HL-60 (cell line): ENCODE measurements around the gene MAD1L1.

Experiments used
- DNase-seq, 2 experiments: peaks; one replicate each; pipeline ENCODE4 v3.0.0-alpha.2; 2010 to 2020; ENCODE audit warnings: low read depth in 1 of 2, low spot score in 1 of 2
- H3K27ac ChIP-seq: fragments of 250-450 bp; sonication (Bioruptor Pico); replicated peaks from 2 replicates; pipeline ENCODE4 v1.5.1; 2020; ENCODE audit warnings: mild to moderate bottlenecking, moderate library complexity
- H3K27me3 ChIP-seq: fragments of 250-450 bp; sonication (Bioruptor Pico); 2 replicates; pipeline ENCODE4 v1.5.1; 2021; ENCODE audit warnings: mild to moderate bottlenecking, moderate library complexity; ENCODE audit not compliant: insufficient read depth, poor library complexity, severe bottlenecking
- H3K4me3 ChIP-seq: replicated peaks from 2 replicates; pipeline ENCODE4 v1.5.1; 2011; ENCODE audit warnings: mild to moderate bottlenecking, control low read depth, low read length; ENCODE audit not compliant: insufficient read depth
- CTCF ChIP-seq: IDR thresholded peaks from one replicate; pipeline ENCODE4 v1.5.1; 2011; ENCODE audit warnings: low read length, control low read depth, inconsistent platforms; ENCODE audit not compliant: insufficient read depth
- GABPA ChIP-seq: IDR thresholded peaks from 2 replicates; pipeline ENCODE4 v1.6.1; 2012; ENCODE audit warnings: low read depth
- POLR2AphosphoS5 ChIP-seq: IDR thresholded peaks from 2 replicates; pipeline ENCODE4 v1.6.1; 2012; ENCODE audit warnings: low read depth
- REST ChIP-seq: IDR thresholded peaks from 2 replicates; pipeline ENCODE4 v1.6.1; 2012; ENCODE audit warnings: low read depth; ENCODE audit not compliant: insufficient replicate concordance
- SPI1 ChIP-seq: IDR thresholded peaks from 2 replicates; pipeline ENCODE4 v1.6.1; 2012; ENCODE audit warnings: low read depth, mild to moderate bottlenecking, borderline replicate concordance

Gene MAD1L1

GRCh38 chr7:1855725-1856160, 377.0 kb downstream of the MAD1L1 start:
- no peak for TF ChIP-seq POLR2AphosphoS5
- no peak for TF ChIP-seq SPI1
- no peak for TF ChIP-seq REST
- TF ChIP-seq GABPA: no peak
- no peak for TF ChIP-seq CTCF
- Histone ChIP-seq H3K27me3 (no peaks in the 10 kb centered on the region), H3K4me3 (no peak overlapping the region), H3K27ac (no peak overlapping the region)
- no peak for DNase-seq

GRCh38 chr7:1854866-1855724, 377.6 kb downstream of the MAD1L1 start:
- no peak for TF ChIP-seq SPI1
- TF ChIP-seq GABPA: no peak
- TF ChIP-seq POLR2AphosphoS5: no peak
- no peak for TF ChIP-seq CTCF
- TF ChIP-seq REST: no peak
- H3K27ac ChIP-seq: no peak overlapping the region

GRCh38 chr7:1853986-1854865, 378.5 kb downstream of the MAD1L1 start:
- H3K4me3 ChIP-seq: no peak overlapping the region
- DNase-seq: no peak
- H3K27ac ChIP-seq: no peak overlapping the region
- H3K27me3 ChIP-seq: no peaks in the 10 kb centered on the region
- TF ChIP-seq REST: no peak
- TF ChIP-seq GABPA: no peak
- TF ChIP-seq SPI1: no peak
- TF ChIP-seq CTCF: no peak
- TF ChIP-seq POLR2AphosphoS5: no peak

More at GRCh38 chr7:1854866-1855724, 377.6 kb downstream of the MAD1L1 start:
- DNase-seq: no peak
- H3K27me3 ChIP-seq: no peaks in the 10 kb centered on the region
- no peak overlapping the region for H3K4me3 ChIP-seq
